GM18951 (cell line): ENCODE results near the gene ADAM30.

Experiments used
- POLR2A ChIP-seq: IDR thresholded peaks from 4 replicates; pipeline ENCODE4 v1.6.1; 2011; ENCODE audit warnings: mild to moderate bottlenecking; ENCODE audit not compliant: insufficient read length, insufficient read depth; ENCODE audit errors: extremely low read depth
- in situ Hi-C: fragments of 300-500 bp; cut with MboI; formaldehyde crosslinking; loops from one replicate; pipeline ENCODE4 v1.12.0; 2022; ENCODE audit warnings: low sequenced_read_pairs, mixed read lengths, inconsistent platforms; ENCODE audit not compliant: unreplicated experiment

ADAM30 gene

GRCh38 chr1:119898530-119898929, 2.2 kb upstream of the ADAM30 start:
- TF ChIP-seq POLR2A: no peak
- in situ Hi-C loops: no loop called here

- in situ Hi-C loops: no loop called here
Measured at GRCh38 chr1:119895102-119895501, 1.2 kb downstream of the ADAM30 start.

GRCh38 chr1:119893827-119894700, 2.3 kb downstream of the ADAM30 start:
- in situ Hi-C loops: no loop called here
- TF ChIP-seq POLR2A: no peak

More at GRCh38 chr1:119895102-119895501, 1.2 kb downstream of the ADAM30 start:
- no peak for TF ChIP-seq POLR2A

- in situ Hi-C loops: no loop called here
- no peak for TF ChIP-seq POLR2A
Measured at GRCh38 chr1:119893238-119893791, 3.0 kb downstream of the ADAM30 start.

GRCh38 chr1:119891386-119891785, 4.9 kb downstream of the ADAM30 start:
- no peak for TF ChIP-seq POLR2A

GRCh38 chr1:119888476-119888875, 7.8 kb downstream of the ADAM30 start:
- TF ChIP-seq POLR2A: no peak
- in situ Hi-C loops: no loop called here

More at GRCh38 chr1:119891386-119891785, 4.9 kb downstream of the ADAM30 start:
- in situ Hi-C loops: no loop called here

- in situ Hi-C loops: no loop called here
- no peak for TF ChIP-seq POLR2A
Measured at GRCh38 chr1:119887427-119887826, 8.9 kb downstream of the ADAM30 start.

GRCh38 chr1:119885903-119886783, 10.2 kb downstream of the ADAM30 start:
- TF ChIP-seq POLR2A: no peak
- in situ Hi-C loops: no loop called here

- TF ChIP-seq POLR2A: no peak
- in situ Hi-C loops: no loop called here
Measured at GRCh38 chr1:119884711-119885110, 11.6 kb downstream of the ADAM30 start.

- no peak for TF ChIP-seq POLR2A
- in situ Hi-C loops: no loop called here
Measured at GRCh38 chr1:119883826-119884225, 12.5 kb downstream of the ADAM30 start.

- TF ChIP-seq POLR2A: no peak
- in situ Hi-C loops: no loop called here
Measured at GRCh38 chr1:119882132-119883049, 13.9 kb downstream of the ADAM30 start.

GRCh38 chr1:119879510-119880434, 16.5 kb downstream of the ADAM30 start:
- in situ Hi-C loops: no loop called here
- no peak for TF ChIP-seq POLR2A

- no peak for TF ChIP-seq POLR2A
- in situ Hi-C loops: no loop called here
Measured at GRCh38 chr1:119878171-119878570, 18.1 kb downstream of the ADAM30 start.
